ENCODE data around the gene ZNF880.

Gene ZNF880

GRCh38 chr19:52391135-52391534 is 21.4 kb downstream of the ZNF880 start:
- H3K9ac ChIP-seq (ENCODE audit: low read length): no peak overlapping the region
- H3K4me1 ChIP-seq (ENCODE audit: control insufficient read depth, insufficient read depth, low read length): no peaks in the 10 kb centered on the region
- no peak overlapping the region for H3K27ac ChIP-seq (ENCODE audit: low read depth, low read length)
- H3K4me3 ChIP-seq (ENCODE audit: low read length): no peak overlapping the region
- H3K27me3 ChIP-seq (ENCODE audit: control insufficient read depth, insufficient read depth, low read length): no peaks in the 10 kb centered on the region
- H3K36me3 ChIP-seq (ENCODE audit: control insufficient read depth, insufficient read depth, low read length): peaks cover 6% of the 10 kb centered on the region

GRCh38 chr19:52397310-52398080 is 27.8 kb downstream of the ZNF880 start, which contains the start of gene ZNF528:
TSS of gene ZNF528 (plus strand) at chr19:52397849. CDS start at chr19:52402014, 4,165 bp downstream.
- H3K4me3 ChIP-seq (ENCODE audit: low read length): peak within 1 kb of the TSS; percentile 77
- peak within 1 kb of the TSS; percentile 72 for H3K9ac ChIP-seq (ENCODE audit: low read length)
- no peaks in the 10 kb centered on the region for H3K4me1 ChIP-seq (ENCODE audit: control insufficient read depth, insufficient read depth, low read length)
- H3K27me3 ChIP-seq (ENCODE audit: control insufficient read depth, insufficient read depth, low read length): no peaks in the 10 kb centered on the region
- H3K36me3 ChIP-seq (ENCODE audit: control insufficient read depth, insufficient read depth, low read length): peaks cover 18% of the 10 kb centered on the region
- H3K27ac ChIP-seq (ENCODE audit: low read depth, low read length): peak within 1 kb of the TSS; percentile 71

GRCh38 chr19:52398081-52398441 is 28.3 kb downstream of the ZNF880 start:
- Histone ChIP-seq H3K4me1 (ENCODE audit: control insufficient read depth, insufficient read depth, low read length) (no peaks in the 10 kb centered on the region), H3K27me3 (ENCODE audit: control insufficient read depth, insufficient read depth, low read length) (no peaks in the 10 kb centered on the region), H3K4me3 (ENCODE audit: low read length) (peak overlapping the region; percentile 77), H3K27ac (ENCODE audit: low read depth, low read length) (peak overlapping the region; percentile 56), H3K36me3 (ENCODE audit: control insufficient read depth, insufficient read depth, low read length) (peaks cover 19% of the 10 kb centered on the region), H3K9ac (ENCODE audit: low read length) (peak overlapping the region; percentile 72)

- no peak overlapping the region for H3K9ac ChIP-seq (ENCODE audit: low read length)
- no peak overlapping the region for H3K4me3 ChIP-seq (ENCODE audit: low read length)
- H3K4me1 ChIP-seq (ENCODE audit: control insufficient read depth, insufficient read depth, low read length): no peaks in the 10 kb centered on the region
- H3K27ac ChIP-seq (ENCODE audit: low read depth, low read length): no peak overlapping the region
- no peaks in the 10 kb centered on the region for H3K27me3 ChIP-seq (ENCODE audit: control insufficient read depth, insufficient read depth, low read length)
- peaks cover 42% of the 10 kb centered on the region for H3K36me3 ChIP-seq (ENCODE audit: control insufficient read depth, insufficient read depth, low read length)
Observed at GRCh38 chr19:52410276-52410675, 40.6 kb downstream of the ZNF880 start.

- Histone ChIP-seq H3K9ac (ENCODE audit: low read length) (no peak overlapping the region), H3K27ac (ENCODE audit: low read depth, low read length) (no peak overlapping the region), H3K36me3 (ENCODE audit: control insufficient read depth, insufficient read depth, low read length) (peaks cover 6% of the 10 kb centered on the region), H3K4me1 (ENCODE audit: control insufficient read depth, insufficient read depth, low read length) (no peaks in the 10 kb centered on the region), H3K27me3 (ENCODE audit: control insufficient read depth, insufficient read depth, low read length) (no peaks in the 10 kb centered on the region), H3K4me3 (ENCODE audit: low read length) (peak overlapping the region; percentile 18)
Observed at GRCh38 chr19:52415711-52416110, 46.0 kb downstream of the ZNF880 start.

- H3K4me3 ChIP-seq (ENCODE audit: low read length): no peak within 1 kb of the TSS
- H3K36me3 ChIP-seq (ENCODE audit: control insufficient read depth, insufficient read depth, low read length): no peaks in the 10 kb centered on the region
- H3K9ac ChIP-seq (ENCODE audit: low read length): no peak within 1 kb of the TSS
- no peak within 1 kb of the TSS for H3K27ac ChIP-seq (ENCODE audit: low read depth, low read length)
- H3K4me1 ChIP-seq (ENCODE audit: control insufficient read depth, insufficient read depth, low read length): no peaks in the 10 kb centered on the region
- H3K27me3 ChIP-seq (ENCODE audit: control insufficient read depth, insufficient read depth, low read length): no peaks in the 10 kb centered on the region
Observed at GRCh38 chr19:52428937-52429336, 59.2 kb downstream of the ZNF880 start, which contains the start of gene ZNF534. TSS of gene ZNF534 (plus strand) at chr19:52429148. CDS start at chr19:52431475, 2,327 bp downstream.

Data from rectal smooth muscle tissue (tissue), 1 donor.